ENCODE data around the gene SPAG8.
A peak's percentile ranks its signal among the peaks of the same experiment; 100 is the strongest.

SPAG8 gene

DNA sequence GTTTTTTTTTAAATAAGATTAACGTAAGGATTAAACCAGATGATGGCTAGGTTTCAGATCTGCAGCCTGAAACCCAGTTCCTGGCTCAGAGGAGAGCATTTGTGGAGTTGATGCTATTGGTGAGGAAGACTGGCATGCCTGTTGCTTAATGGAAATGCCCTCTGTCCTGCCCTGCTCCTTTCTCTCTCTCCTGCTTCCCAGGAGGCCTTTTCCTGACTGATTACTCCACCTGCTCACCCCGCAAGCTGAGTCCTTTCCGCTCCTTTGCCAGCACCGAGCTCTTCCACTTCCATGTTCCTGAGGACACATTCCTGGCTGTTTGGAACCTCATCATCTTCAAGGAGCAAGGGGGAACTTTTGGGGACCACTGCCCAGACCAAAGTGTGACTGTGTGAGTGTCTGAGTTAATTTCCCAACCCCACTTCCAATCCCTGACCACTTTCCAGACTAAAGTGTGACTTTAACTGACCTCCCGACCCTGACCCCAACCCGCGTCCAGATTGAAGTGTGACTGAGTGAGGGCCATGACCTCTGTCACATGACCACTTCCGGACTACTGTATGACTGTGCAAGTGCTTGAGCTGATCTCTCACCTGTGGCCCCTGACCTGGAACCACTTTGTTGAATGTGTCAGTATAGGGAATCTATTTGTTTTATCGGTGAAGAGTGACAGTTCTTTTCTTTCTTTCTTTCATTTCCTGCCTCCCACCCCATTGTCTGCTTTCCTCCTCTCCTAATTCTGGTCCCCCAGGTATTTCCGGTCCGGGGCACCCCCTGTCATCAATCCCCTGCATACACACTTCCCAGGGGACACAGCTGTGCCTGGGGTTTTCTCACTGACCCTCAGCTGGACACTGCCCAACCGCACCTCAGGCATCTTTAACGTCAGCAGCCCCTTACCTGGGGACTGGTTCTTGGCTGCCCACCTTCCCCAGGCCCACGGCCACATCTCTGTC lies 22.5 kb upstream of the SPAG8 start:
- TF ChIP-seq CTCF (conservative IDR thresholded peaks at IDR 0.05; ENCODE audit: low read depth), result no peak
- no peak for DNase-seq (ENCODE audit: low spot score)
- POLR2A ChIA-PET (ENCODE audit: low non-redundant PET), result no interaction called here
- CTCF ChIA-PET, result interaction anchor here (0.6 kb wide), 1 partner anchor 70 kb away, joined by 3 read pairs; no protein-coding TSS in a partner anchor
- no peak overlapping the region for H3K27ac ChIP-seq

DNA sequence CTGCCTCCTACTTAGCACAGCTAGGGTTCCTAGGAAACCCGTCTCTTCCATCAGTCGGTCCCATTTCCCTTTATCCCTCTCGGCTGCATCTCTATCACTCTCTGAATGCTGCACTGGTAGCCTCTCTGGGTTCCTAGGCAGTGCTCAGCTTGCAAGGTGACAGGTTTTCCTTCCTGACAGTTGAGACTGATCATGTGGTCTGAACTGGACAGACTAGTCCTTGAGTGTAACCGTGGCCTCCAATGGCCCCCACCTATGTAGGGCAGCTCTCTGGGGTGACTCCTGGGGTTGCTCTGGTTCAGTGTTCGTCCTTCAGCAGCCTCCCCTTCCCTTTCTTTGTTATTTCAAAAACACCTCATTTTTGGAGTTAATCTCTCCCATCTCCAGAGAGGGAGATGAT lies 20.8 kb upstream of the SPAG8 start:
- no peak for TF ChIP-seq CTCF (conservative IDR thresholded peaks at IDR 0.05; ENCODE audit: low read depth)
- H3K27ac ChIP-seq, result peak overlapping the region; percentile 13; the same call in 1 of the 2 replicates
- DNase-seq (ENCODE audit: low spot score), result no peak
- ChIA-PET CTCF (no interaction called here), POLR2A (ENCODE audit: low non-redundant PET) (no interaction called here)

DNA sequence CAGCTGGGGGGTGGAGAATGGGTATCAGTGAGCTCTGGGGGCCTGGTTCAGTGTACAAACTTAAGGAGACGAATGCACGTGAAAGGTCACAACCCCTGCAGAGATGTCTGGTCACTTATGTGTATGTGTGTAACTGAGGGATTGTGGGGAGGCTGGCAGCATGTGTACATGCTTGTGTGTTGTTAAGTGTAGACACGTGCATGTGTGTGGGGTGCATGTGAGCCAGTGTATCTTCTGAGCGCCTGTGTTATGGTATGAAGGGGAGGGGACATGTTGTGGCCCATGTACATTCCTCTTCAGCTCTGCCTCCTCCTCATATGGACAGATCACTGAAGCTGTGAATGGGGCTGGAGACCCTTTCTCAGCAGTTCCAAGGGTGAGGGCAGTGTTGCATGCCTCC lies 19.0 kb upstream of the SPAG8 start:
- TF ChIP-seq CTCF (conservative IDR thresholded peaks at IDR 0.05; ENCODE audit: low read depth), result no peak
- CTCF ChIA-PET, result interaction anchor here (0.6 kb wide), 1 partner anchor 28 kb away, joined by 4 read pairs; no protein-coding TSS in a partner anchor
- H3K27ac ChIP-seq, result no peak overlapping the region
- POLR2A ChIA-PET (ENCODE audit: low non-redundant PET), result no interaction called here
- DNase-seq (ENCODE audit: low spot score), result no peak

GRCh38 chr9:35829764-35830096 lies 17.7 kb upstream of the SPAG8 start:
- ChIA-PET CTCF (interaction anchor here (0.7 kb wide), 1 partner anchor 96 kb away, joined by 3 read pairs; no protein-coding TSS in a partner anchor), POLR2A (ENCODE audit: low non-redundant PET) (interaction anchor here (0.6 kb wide), 1 partner anchor 95 kb away, joined by 3 read pairs; no protein-coding TSS in a partner anchor)
- TF ChIP-seq CTCF (conservative IDR thresholded peaks at IDR 0.05; ENCODE audit: low read depth), result no peak
- no peak for DNase-seq (ENCODE audit: low spot score)
- H3K27ac ChIP-seq, result peak overlapping the region; percentile 67

GRCh38 chr9:35829084-35829763 lies 17.2 kb upstream of the SPAG8 start, which contains the start of gene TMEM8B:
Gene TMEM8B (plus strand): TSS chr9:35829228. CDS start chr9:35829448, 220 bp downstream.
- no peak for TF ChIP-seq CTCF (conservative IDR thresholded peaks at IDR 0.05; ENCODE audit: low read depth)
- POLR2A ChIA-PET (ENCODE audit: low non-redundant PET), result interaction anchor here (0.6 kb wide), 2 partner anchors 39 to 96 kb away, joined by 3 to 4 read pairs; no protein-coding TSS in a partner anchor
- peak within 1 kb of the TSS; percentile 67 for H3K27ac ChIP-seq
- CTCF ChIA-PET, result interaction anchor here (0.5 to 0.7 kb wide), 2 partner anchors 95 kb away, joined by 3 read pairs; no protein-coding TSS in a partner anchor
- peak; percentile 96 for DNase-seq (ENCODE audit: low spot score)

- no peak for DNase-seq (ENCODE audit: low spot score)
- H3K27ac ChIP-seq, result peak within 1 kb of the TSS; percentile 67
- CTCF ChIA-PET, result interaction anchor here (0.5 kb wide), 1 partner anchor 94 kb away, joined by 3 read pairs; no protein-coding TSS in a partner anchor
- POLR2A ChIA-PET (ENCODE audit: low non-redundant PET), result interaction anchor here (0.6 kb wide), 1 partner anchor 40 kb away, joined by 4 read pairs; no protein-coding TSS in a partner anchor
- no peak for TF ChIP-seq CTCF (conservative IDR thresholded peaks at IDR 0.05; ENCODE audit: low read depth)
Measured at GRCh38 chr9:35828716-35829083, 16.6 kb upstream of the SPAG8 start, which contains the start of gene FAM221B. Gene FAM221B (minus strand): TSS chr9:35828732. CDS start chr9:35826161, 2,571 bp downstream.
